ENCODE data around the gene MYL10. TPM values are rescaled to one million over a fixed set of nuclear protein-coding genes. Genes with fewer than 3 reads are reported as not detected.

Gene MYL10
- total RNA-seq, 1 donor from 2014 or later = not detected

- TF ChIP-seq CTCF (IDR thresholded peaks at IDR 0.05) = no peak
- no peak for TF ChIP-seq POLR2AphosphoS5 (IDR thresholded peaks at IDR 0.05; ENCODE audit: insufficient read depth in 1 of 2, low read depth in 1 of 2)
- no peak for TF ChIP-seq POLR2A (IDR thresholded peaks at IDR 0.05)
- no peak overlapping the region for H3K27ac ChIP-seq
- intact Hi-C loops (cut with DNase I) = no loop called here
- H3K27me3 ChIP-seq = no peaks in the 10 kb centered on the region
- no peaks in the 10 kb centered on the region for H3K9me3 ChIP-seq
- H3K4me1 ChIP-seq = peaks cover 14% of the 10 kb centered on the region
- no peak overlapping the region for H3K4me3 ChIP-seq
- no peak for DNase-seq (ENCODE audit: extremely low spot score in 2 of 2)
- no peaks in the 10 kb centered on the region for H3K36me3 ChIP-seq
Measured at GRCh38 chr7:101614939-101615302, 14.2 kb downstream of the MYL10 start.

GRCh38 chr7:101614098-101614938 is 14.8 kb downstream of the MYL10 start:
- DNase-seq (ENCODE audit: extremely low spot score in 2 of 2) = no peak
- intact Hi-C loops (cut with DNase I) = no loop called here
- Histone ChIP-seq H3K27me3 (no peaks in the 10 kb centered on the region), H3K9me3 (no peaks in the 10 kb centered on the region), H3K36me3 (no peaks in the 10 kb centered on the region), H3K4me3 (no peak overlapping the region), H3K27ac (no peak overlapping the region), H3K4me1 (peaks cover 14% of the 10 kb centered on the region)
- no peak for TF ChIP-seq POLR2AphosphoS5 (IDR thresholded peaks at IDR 0.05; ENCODE audit: insufficient read depth in 1 of 2, low read depth in 1 of 2)
- no peak for TF ChIP-seq POLR2A (IDR thresholded peaks at IDR 0.05)
- no peak for TF ChIP-seq CTCF (IDR thresholded peaks at IDR 0.05)

GRCh38 chr7:101612885-101613515 is 16.1 kb downstream of the MYL10 start:
- no peak for DNase-seq (ENCODE audit: extremely low spot score in 2 of 2)
- TF ChIP-seq CTCF (IDR thresholded peaks at IDR 0.05) = no peak
- Histone ChIP-seq H3K36me3 (no peaks in the 10 kb centered on the region), H3K27me3 (no peaks in the 10 kb centered on the region), H3K9me3 (no peaks in the 10 kb centered on the region), H3K27ac (no peak overlapping the region), H3K4me3 (no peak overlapping the region), H3K4me1 (peaks cover 5% of the 10 kb centered on the region)
- intact Hi-C loops (cut with DNase I) = no loop called here

- TF ChIP-seq POLR2AphosphoS5 (IDR thresholded peaks at IDR 0.05; ENCODE audit: insufficient read depth in 1 of 2, low read depth in 1 of 2) (no peak), POLR2A (IDR thresholded peaks at IDR 0.05) (no peak), CTCF (IDR thresholded peaks at IDR 0.05) (no peak)
- no peaks in the 10 kb centered on the region for H3K36me3 ChIP-seq
- H3K4me3 ChIP-seq = no peak overlapping the region
- intact Hi-C loops (cut with DNase I) = no loop called here
- peaks cover 4% of the 10 kb centered on the region for H3K4me1 ChIP-seq
- no peak for DNase-seq (ENCODE audit: extremely low spot score in 2 of 2)
- H3K9me3 ChIP-seq = no peaks in the 10 kb centered on the region
- H3K27ac ChIP-seq = no peak overlapping the region
- no peaks in the 10 kb centered on the region for H3K27me3 ChIP-seq
Measured at GRCh38 chr7:101608772-101609713, 20.1 kb downstream of the MYL10 start.
